Kidney glomerular epithelial cell (primary cell): ENCODE measurements around the gene PGBD5.

Source experiments
- DNase-seq: peaks from one replicate; lab custom pipeline; 2025; lab: John Stamatoyannopoulos, UW

The PGBD5 gene

DNA sequence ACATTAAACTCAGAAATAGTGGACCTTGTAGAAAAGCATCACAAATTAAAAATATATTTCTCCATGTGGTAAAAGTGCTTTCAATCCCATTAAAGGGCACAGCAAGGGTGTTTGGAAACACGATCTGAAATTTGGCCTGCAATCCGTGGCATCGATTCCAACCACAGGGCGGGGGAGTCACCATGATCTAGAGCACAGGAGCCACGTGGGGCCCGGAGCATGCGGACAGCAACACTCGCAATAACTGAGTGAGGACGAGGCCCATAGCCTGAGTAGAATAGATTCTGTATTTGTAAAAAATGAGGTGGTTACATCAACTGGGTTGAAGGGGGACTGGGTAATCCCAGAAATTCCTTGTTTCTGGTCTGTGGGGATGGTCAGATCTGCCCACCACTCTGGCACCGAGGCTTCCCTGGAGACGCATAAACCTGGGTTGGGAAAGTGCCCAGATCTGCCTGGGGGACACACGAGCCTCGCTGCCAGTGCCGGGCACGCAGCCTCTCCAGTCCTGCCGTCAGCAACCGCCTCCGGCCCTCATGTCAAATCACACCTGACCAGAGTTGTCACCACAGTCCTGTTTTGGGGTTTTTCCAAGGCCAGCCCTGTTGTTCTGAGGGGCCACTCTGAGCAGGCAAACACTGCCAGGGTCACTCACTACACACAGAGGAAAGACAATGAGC lies 104.3 kb downstream of the PGBD5 start:
- DNase-seq, result no peak

DNA sequence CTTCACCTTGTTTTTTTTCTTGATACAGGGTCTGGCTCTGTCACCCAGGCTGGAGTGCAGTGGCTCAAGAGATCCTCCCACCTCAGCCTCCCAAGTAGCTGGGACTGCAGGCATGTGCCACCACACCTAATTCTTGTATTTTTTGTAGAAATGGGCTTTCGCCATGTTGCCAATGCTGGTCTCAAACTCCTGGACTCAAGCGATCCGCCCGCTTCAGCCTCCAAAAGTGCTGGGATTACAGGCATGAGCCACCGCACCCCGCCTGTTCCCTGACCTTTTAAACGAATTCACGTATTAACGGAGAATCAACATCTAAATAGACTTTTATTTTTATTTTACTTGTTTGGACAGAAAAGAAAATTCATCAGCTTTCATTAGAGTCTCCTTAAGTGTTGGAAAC lies 104.8 kb downstream of the PGBD5 start:
- no peak for DNase-seq

DNA sequence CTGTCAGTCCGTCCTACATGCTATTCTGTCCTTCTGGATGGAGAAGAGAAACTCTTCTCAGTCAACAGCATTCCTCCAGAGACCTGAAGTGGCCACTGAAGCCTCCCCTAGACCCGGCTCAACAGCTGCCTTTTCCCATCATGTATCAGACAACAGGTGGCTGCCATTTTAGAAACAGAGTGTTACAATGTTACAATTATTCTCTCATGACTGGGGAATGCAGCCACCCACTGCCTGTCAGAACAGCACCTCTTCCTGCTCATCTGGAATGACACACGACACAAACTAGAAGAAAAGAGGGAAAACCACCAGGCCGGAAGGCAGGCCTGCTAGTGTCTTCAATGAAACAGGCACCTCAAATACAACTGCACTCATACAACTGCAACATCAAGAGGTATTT lies 105.3 kb downstream of the PGBD5 start:
- DNase-seq, result no peak

DNA sequence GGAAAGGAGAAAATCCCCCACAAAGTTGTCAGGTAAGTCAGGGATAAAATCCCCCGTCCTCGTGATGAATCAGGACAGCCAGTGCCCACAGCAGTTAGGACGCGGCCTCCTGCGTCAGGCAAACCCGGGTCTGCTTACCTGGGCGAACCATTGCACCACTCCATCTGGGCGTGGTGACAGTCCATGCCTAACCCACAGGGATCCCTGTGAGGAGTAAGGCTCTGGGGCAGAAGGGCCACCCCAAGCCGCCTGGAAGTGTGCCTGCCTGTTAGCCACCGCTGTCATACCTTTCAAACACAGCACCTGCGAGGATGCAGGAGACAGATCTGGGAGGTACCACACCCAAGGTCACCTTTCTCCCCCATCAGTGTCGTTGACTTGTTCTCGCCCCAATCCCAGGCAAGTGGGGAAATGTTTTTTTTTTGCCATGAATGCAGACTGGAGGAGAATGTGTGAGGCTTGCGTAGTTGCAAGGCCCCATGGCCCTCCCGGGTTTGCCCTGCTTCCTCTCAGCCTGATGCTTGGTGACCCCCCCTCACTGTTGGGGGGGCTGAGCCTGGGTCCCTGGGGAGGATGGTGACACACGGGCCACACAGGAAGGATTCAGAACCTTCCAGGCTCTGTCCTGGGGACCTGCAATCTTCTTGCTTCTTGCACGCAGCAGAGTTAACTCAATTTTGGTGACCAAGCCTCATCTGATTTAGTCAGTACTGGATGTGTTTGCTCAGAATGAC lies 107.0 kb downstream of the PGBD5 start:
- no peak for DNase-seq

DNA sequence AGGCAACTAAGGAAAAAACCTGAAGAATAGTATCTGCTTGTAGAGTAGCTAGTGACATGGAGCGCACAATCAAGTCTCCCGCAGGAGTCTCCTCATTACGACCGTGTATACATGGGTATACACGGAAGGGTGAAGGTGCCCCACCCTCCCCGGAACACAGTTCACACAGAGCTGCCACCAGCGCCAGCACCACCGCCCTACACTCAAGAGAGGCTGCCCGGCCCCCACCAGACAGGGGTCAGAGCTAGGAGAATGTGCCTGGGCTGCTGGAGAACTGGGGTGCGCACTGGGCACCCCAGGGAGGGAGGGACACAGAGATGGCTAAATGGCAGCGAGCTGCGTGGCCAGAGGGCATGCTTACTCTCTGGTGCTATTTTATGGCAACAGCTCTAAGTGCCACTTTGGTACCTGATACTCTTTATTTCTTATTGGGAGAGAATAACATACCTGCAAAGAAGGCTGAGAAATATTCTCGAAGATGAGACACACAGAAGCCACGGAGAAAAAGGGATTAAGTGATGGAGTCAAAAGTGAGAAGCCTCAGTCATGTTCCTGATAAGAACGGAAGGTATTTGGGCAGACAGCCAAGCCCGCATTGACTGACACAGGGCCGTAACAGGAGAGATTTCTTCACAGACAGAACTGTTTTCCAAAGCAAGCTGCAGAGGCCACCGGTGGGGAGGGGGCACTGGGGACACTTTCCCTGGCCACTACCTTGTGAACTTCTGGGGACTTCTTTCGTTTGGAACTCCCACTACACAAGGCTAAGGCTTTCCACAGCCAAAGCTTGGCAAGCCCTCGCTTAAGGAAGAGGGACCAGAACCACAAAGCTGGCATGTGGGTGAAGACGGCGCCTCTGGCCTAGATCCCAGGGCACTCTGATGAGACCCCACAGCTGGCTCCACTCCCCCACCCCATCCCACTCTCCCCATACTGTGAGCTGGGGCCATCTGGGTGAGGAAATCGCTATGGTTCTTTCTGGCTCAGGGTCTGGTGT lies 108.0 kb downstream of the PGBD5 start:
- DNase-seq, result no peak

DNA sequence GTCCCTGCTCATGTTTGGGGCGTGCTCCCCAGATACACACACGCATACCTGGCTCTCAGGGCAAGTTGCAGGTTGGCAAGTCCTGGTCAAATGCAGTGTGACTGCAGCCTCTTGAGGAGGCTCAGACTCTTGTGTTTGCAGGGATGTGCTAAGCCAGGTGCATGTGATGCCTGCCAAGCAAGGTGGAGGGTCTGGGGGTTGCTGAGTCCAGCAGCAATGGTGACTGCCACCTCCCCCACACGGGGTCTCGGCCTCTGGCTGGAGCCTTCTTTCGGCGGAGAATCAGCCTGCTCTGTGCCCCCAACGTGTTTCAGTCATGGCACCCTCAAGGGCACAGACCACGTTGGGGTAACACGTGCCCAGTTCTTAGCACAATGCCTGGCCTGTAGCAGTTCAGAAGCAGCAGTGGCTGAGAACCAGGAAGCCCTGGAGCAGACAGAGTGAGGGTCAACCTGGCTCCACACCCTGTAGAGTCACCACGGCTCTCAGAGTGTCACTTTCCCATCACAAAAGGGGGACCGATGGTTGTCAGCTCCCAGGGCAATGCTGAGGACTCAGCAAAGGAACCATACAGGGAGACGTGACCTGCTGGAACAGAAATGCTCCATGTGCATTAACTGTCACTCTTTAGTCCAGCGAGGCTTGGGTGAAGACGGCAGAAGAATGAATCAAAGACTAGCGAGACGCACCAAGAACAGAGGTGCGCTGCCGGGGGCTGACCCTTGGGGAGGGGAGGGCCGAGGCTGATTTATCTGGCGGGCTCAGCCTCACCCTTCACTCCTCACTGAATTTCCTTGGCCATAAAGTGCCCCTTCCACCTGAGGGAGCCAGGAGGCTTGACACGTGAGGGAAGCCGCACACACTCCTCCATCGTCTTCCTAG lies 109.0 kb downstream of the PGBD5 start:
- no peak for DNase-seq

DNA sequence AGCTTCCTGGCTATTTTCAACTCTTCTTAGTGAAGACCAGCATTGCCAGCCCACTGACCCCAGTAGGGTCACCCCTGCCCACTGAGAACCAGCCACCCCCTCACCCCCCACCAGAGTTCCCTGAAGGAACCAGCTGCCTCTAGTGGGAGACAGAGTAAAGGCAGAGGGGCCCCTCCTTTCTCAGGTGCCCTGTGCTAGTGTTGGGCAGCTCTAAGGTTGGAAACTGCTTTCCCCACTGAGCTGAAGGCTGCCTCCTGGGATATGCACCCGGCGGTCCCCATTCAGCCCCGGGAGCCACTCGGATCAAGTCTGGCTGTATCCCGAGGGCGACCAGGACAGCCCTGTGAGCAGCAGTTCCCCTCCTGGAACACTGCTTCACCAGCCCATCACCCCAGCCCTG lies 111.0 kb downstream of the PGBD5 start:
- DNase-seq, result no peak

DNA sequence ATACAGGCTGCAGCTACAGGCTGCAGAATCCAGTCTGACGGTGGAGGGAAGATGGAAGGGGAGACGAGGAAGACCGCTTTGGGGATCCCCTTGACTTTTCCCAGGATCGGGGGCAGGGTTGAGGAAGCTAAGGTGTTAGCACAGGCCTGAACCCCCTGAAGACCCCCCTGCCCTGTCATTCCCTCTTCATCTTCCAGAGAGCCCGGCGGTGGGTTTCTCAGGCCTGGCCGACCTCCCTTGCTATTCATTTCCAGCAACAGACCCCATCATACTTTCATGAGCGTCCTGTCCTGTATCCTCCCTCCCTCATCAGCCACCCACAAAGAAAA lies 112.0 kb downstream of the PGBD5 start:
- no peak for DNase-seq

DNA sequence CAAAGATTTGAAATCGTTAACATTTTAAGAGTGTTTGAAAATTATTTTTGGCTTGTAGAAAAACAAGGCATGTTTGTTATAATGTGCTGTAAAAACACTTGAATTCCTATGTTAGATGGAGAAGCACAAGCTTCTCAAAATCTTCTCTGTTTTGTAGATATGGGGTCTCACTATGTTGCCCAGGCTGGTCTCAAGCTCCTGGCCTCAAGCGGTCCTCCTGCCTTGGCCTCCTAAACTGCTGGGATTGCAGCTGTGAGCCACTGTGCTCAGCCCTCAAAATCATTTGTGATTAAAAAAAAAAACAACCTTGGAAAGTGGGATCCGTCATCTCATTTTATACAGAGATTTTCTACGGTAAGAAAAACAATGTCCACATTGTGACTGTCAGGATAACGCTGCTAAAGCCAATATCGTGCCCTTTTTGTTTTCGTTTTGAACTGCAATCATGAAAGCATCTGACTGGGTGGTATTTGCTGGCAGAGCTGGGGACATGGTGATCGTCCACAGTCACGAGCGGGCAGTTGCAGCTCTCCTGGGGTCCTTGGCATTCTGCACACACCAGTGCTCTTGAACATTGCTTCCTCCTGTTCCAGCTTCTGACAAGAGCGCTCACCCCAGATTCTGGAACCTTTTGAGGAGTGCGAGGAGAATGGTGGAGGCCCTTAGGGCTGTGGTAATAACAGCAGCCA lies 112.5 kb downstream of the PGBD5 start:
- DNase-seq, result no peak

DNA sequence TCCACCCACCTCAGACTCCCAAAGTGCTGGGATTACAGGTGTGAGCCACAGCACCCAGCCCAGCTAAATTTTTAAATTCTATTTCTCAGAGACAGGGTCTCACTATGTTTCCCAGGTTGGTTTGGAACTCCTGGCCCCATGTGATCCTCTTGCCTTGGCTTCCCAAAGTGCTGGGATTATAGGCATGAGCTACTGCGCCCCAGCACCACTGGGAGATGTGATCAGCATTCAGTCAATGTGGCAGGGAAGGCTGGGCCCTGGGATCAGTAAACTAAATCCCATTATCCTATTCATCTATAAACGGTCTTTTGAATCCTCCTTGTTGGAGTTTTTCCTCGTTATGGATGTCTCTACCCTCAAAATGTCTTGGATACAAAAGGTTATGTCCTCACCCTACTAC lies 113.5 kb downstream of the PGBD5 start:
- DNase-seq, result no peak

DNA sequence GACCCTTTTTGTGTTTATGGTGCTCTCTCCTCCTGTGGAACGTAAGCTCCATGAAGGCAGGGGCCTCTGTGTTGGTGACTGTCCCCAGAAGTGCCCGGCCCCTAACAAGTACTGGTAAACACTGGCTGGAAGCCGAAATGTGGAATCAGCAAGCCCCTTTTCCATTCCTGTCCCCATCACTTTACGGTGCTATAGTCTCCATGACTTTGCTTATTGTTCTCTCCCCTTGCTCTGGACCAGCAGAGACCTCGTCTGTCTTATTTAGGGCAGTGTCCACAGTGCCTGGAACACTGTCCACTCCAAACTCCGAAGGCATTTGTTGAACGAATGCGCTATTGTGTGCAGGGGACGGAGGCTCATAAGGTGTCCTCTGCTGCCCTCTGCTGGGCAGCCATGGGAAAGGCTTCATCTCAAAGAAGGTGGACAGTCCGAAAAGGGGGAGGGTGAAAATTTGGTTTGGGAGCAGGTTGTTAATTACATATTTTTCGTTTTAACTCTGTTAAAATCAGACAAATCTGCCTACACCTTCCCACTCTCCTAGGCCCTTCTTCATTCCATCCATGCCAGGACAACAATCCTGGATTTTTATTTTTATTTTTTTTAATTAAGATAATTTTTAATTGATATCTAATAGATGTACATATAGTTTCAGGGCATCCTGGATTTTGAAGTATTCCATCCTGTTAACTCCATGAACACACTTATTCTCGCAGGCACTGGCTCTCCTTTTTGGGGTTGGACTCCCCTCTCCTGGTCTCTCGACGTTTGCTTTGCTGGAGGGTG lies 115.6 kb downstream of the PGBD5 start:
- peak; percentile 66 for DNase-seq

DNA sequence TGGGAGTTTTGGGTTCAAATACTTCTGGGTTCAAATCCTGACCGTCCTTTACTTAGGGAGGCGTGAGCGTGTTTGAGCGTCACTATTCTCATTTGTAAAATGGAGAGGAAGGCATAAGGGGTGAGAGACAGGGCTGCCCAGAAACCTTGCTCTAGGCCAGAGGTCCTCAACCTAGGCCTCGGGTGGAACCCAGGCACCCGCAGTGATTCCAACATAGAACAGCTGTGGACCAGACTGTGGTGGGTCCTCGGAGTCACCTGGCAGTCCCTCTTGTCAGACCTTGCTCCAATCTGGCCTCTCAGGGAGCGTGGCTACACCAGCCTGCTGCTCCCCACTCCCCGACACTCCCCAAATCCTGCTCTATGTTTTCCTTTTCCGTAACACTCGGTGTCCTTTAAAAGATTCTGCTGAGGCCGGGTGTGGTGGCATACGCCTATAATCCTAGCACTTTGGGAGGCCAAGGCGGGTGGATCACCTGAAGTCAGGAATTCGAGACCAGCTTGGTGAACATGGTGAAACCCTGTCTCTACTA lies 116.4 kb downstream of the PGBD5 start:
- DNase-seq, result no peak

DNA sequence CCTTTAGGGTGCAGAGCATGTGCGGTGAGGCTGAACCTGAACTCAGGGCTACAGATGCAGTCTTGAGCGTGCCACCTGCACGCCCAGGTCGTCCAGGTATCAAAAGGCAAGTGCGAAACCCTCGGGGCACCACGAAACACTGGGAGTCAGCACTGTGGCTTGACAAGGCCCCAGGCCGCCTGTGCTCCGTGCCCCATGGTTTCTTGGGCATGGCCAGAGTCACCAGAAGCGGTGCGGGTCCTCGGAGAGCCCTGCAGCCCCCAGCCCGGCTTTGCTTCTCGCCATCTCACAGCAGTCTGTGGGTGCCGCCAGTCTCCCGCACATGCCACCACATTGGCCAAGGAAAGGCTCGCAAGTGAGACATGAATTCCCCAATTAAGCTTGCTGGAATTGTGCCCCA lies 117.3 kb downstream of the PGBD5 start:
- no peak for DNase-seq

DNA sequence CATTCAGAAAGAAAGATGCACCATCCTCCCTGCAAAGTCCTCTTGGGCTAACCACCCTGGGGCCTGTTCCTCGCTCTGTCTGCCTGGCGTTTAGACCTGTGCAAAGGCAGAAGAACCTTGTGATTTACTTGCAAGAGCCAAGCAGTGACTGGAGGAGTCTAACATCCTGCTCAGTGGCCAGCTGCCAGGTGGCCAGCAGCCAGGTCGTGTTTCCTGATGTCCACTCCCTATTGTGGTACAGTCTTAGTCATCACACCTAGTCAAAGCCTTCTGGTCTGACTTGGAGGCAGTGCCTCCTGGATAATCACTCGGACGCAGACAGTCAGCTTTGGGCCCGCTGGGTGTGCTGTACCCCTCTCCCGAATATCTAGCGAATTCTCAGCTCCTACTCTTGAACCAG lies 118.1 kb downstream of the PGBD5 start:
- peak; percentile 85 for DNase-seq

DNA sequence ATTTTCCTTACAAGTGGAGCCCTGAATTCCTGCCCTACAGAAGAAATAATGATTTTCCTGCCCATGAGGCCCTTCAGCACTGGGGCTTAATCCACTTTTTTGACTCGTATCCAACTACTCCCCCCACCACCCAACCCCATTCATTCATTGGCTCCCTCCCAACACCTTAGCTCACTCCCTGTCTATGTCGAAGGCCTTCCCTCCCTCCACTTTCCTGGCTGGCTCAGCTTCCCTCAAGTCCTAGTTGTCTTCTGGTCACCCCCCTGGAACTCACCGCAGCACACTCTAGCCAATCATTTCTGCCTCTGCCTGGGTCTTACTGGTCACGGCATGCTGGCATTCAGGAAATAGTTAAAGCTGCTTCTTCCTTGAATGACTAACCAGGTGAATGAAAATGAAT lies 118.9 kb downstream of the PGBD5 start:
- peak; percentile 40 for DNase-seq

DNA sequence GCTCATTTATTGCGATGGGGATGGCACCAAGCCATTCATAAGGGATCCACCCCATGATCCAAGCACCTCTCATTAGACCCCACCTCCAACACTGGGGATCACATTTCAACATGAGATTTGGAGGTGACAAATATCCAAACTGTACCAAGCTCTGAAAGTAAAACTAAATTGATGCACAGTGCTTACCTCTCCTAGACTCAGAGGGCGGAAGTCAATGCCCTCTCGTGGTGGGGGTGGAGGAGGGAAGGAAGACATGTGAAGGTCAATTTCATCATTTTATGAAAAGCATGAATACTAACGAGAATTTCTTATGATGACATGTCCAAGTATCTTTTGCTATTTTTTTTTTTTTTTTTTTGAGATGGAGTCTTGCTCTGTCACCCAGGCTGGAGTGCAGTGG lies 120.0 kb downstream of the PGBD5 start:
- no peak for DNase-seq

DNA sequence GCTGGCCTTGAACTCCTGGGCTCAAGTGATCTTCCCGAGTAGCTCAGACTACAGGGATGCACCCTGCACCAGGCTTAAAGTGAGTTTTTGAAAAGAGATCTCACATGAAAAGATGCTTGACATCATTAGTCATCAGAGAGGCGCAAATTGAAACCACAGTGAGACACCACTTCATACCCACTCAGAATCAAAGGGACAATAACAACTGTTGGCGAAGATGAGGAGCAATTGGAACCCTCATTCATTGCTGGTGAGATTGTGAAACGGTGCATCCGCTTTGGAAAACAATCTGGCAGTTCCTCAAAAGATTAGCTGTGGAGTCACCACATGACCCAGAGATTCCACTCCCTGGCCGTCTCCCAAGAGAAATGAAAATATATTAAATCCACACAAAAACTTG lies 122.3 kb downstream of the PGBD5 start:
- no peak for DNase-seq

DNA sequence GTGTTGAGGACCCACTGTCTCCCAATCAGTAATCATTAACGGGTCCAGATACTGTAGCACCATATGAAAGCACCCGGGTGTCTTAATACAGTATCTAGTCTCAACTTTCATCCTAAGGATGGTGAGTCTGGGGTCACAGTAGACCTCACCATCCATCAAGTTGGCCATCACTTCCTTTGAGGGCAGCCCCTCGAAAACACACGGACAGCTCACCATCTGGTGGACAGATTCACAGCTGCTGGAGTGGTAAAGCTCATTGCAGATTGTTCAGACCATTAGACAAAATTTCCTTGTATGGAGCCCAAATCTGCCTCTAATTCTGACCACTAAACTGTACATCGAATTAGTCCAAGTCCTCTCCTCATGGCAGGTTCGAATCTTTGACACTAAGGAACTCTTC lies 123.1 kb downstream of the PGBD5 start:
- no peak for DNase-seq

DNA sequence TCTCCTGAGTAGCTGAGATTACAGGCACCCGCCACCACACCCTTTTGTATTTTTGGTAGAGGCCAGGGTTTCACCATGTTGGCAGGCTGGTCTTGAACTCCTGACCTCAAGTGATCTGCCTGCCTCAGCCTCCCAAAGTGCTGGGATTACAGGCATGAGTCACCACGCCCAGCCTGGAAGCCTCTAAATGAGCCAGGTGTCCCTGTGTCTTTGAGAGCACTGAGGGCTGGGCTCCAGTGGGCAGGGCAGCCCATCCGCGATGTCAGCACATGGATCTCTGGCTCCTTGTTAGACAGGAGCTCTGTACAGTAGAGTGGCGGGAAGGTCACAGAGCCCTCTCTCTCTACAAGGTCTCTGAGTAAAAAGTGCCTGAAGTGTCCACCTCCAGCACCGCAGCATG lies 124.3 kb downstream of the PGBD5 start:
- no peak for DNase-seq

DNA sequence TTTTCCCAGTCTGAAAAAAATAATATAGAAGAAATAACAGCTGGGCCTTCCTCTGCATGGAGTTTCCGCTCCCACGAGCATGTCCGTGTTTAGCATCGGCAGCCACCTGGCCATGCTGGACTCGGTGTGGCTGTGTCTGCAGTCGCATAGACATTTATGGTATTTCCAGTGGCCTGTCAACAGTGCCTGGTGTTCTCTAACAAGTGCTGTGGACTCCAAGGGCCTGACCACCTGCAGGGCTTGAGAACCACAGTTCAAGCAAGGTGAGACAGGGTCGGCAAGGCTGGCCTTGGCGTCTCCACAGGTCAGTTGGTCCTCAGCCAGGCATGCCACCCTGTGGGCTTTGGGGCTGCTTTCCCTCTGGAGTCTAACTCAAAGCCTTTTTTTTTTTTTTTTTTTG lies 124.8 kb downstream of the PGBD5 start:
- DNase-seq, result no peak
